ENCODE measurements around the gene FBXW8.

The FBXW8 gene

GRCh38 chr12:116887244-116887643 lies 23.5 kb upstream of the FBXW8 start:
- DNase-seq = no peak

DNA sequence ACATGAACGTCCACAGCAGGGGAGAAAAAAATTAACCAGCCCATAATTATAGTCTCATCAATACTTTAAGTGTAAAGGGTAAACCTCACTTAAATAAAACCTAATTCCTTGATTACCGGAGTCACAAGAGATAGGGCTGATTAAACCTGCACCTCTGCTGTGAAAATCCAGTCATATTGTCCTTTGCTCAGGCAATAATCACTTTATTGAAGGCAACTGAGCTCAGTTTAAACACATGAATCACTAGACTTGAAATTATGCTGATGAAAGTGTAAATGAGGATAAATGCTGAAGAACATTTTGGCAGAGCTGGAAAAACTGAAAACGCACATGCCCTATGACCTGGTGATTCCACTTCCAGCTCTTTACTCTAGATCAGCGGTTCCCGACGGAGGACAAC lies 22.9 kb upstream of the FBXW8 start:
- DNase-seq = no peak

DNA sequence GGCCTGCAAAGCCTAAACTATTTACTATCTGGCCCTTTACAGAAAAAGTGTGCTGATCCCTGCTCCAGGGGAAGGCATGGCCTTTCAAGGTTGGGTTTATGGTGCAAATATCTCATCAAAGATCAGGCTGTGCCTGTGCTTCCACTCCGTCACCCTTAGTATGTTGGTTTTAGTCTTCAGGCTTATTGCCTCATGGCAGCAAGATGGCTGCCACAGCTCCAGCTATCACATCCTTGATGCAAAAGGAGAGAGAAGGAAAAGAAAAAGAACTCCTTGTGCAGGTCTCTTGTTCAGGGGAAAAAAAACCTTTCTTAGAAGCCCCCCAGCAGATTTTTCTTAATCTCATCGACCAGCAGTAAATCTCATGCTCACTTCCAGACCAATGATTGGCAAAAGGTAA lies 20.4 kb upstream of the FBXW8 start:
- DNase-seq = no peak

DNA sequence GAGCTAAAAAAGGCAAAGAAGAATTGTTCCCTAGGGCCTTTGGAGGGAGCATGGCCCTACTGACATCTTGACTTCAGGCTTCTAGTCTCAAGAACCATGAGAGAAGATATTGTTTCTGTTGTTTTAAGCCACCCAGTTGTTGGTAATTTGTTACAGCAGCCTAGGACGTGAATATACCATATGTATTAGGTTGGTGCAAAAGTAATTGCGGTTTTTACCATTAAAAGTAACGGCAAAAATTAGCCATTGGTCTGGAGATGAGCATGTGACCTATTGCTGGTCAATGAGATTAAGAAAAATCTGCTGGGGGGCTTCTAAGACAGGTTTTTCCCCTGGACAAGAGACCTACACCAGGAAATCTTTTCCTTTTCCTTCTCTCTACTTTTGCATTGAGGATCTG lies 19.7 kb upstream of the FBXW8 start:
- no peak for DNase-seq

DNA sequence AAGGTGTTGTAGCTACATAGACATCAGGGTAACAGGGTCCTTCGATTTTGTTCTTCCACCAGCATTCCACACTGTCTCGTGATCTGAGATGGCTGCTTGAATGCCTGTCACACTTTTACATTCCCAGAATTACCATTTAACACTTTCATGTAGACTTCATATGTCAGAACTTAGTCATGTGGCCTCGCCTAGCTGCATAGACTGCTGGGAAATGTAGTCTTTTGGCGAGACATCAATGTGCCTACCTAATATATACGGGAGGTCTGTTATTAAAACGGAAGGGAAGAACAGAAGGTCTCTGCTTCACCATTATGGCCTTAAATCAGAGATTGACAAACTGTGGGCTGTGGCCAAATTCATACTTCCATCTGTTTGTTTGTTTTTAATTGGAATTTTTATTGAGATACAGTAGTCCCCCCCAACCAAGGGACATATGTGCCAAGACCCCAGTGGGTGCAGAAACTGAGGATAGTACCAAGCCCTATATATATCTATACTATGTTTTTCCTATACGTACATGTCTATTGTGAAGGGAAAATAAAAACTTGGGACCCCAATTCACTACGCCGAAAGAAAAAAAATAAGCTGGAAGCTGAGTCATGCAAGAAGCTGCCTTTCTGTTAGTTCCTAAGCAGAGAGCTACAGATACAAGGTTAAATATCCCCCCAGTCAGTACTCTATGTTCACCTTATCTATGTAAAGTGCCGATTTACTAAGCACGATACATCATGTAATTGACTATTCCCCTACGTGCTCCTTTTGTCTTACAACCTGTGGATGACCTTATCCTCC lies 18.2 kb upstream of the FBXW8 start:
- no peak for DNase-seq

- no peak for DNase-seq
Observed at GRCh38 chr12:116894913-116895312, 15.8 kb upstream of the FBXW8 start.

- DNase-seq = no peak
Observed at GRCh38 chr12:116896411-116896924, 14.3 kb upstream of the FBXW8 start.

DNA sequence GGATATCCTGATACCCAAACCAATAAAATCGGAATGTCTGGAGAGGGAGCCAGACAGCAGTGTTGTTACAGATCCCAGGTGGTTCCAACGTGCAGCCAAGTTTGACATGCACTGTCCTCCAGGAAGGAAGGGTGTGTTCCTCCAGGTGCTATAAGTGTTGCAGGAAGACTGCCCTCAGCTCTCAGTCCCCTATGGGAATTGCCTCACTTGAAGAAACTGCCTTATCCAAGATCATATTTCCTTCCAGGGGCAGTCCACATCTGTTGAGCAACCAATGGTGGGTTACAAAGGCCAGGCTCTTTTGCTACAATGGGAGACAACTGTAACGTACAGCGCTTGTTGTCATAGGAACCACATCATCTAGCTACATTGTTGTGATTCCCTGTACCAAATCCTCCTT lies 13.3 kb upstream of the FBXW8 start:
- DNase-seq = no peak

GRCh38 chr12:116898669-116899068 lies 12.1 kb upstream of the FBXW8 start:
- DNase-seq = no peak

DNA sequence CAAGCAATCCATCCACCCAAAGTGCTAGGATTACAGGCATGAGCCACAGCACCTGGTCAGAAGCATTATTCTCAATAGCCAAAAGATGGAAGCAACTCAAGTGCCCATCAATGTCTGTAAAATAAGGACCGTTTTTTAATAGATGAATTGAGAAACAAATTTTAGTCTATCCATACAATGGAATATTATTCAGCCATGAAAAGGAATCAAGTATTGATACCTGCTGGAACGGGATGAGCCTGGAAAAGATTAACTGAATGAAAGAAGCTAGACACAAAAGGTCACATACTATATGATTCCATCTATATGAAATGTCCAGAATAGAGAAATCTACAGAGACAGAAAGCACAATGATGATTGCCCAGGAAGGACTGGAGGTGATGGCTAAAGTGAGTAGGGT lies 9.1 kb upstream of the FBXW8 start:
- DNase-seq = no peak

- no peak for DNase-seq
Observed at GRCh38 chr12:116903818-116904217, 6.9 kb upstream of the FBXW8 start.

DNA sequence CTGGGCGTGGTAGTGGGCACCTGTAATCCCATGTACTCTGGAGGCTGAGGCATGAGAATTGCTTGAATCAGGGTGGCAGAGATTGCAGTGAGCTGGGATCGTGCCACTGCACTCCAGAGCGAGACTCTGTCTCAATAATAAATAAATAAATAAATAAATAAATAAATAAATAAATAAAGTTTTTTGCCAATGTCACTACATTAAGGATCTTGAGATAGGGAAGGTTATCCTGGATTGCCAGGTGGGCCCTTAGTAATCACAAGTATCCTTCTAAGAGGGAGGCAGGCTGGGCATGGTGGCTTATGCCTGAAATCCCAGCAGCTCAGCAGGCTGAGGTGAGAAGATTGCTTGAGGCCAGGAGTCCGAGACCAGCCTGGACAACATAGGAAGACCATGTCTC lies 4.5 kb upstream of the FBXW8 start:
- no peak for DNase-seq

- no peak for DNase-seq
Observed at GRCh38 chr12:116910280-116910644, 488 bp upstream of the FBXW8 start.

- no peak for DNase-seq
Observed at GRCh38 chr12:116915326-116915725, 4.6 kb downstream of the FBXW8 start.

- no peak for DNase-seq
Observed at GRCh38 chr12:116916122-116916521, 5.4 kb downstream of the FBXW8 start.

DNA sequence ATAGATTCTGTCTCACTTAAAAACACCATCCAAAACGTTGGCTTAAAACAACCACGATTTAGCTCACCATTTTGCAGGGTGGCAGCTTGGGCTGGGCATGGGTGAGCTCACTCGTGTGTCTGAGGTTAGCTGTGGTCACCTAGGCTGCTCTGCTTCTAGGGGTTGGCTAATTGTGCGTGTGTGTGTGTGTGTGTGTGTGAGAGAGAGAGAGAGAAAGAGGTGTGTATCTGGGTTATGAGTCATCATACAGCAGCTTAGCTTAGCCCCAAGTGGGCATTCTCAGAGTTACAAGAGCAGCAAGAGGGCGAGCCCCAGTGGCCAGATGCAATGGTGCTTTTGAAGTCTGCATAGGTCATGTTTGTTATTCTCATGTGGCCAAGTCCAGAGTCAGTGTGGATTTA lies 6.0 kb downstream of the FBXW8 start:
- peak; percentile 55 for DNase-seq

- DNase-seq = no peak
Observed at GRCh38 chr12:116918464-116918863, 7.7 kb downstream of the FBXW8 start.

DNA sequence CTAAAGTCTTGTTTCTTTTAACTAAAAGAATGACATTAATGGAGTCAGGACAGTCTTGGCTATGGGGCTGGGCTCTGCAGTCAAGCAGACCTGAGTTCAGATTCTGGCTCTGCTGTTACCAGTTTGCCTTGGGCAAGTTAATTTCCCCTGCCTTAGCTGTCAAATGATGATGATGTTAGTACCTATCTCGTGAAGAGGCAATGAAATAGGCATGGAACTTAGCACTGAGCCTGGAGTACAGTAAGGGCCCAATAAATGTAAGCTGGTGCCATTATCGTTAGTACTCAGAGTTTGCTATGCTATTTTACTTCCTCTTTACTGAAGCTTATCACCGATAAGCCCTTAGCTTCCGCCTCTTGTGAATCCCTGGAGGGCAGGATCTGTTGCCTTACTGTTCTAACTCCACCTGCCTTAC lies 8.5 kb downstream of the FBXW8 start:
- DNase-seq = no peak

DNA sequence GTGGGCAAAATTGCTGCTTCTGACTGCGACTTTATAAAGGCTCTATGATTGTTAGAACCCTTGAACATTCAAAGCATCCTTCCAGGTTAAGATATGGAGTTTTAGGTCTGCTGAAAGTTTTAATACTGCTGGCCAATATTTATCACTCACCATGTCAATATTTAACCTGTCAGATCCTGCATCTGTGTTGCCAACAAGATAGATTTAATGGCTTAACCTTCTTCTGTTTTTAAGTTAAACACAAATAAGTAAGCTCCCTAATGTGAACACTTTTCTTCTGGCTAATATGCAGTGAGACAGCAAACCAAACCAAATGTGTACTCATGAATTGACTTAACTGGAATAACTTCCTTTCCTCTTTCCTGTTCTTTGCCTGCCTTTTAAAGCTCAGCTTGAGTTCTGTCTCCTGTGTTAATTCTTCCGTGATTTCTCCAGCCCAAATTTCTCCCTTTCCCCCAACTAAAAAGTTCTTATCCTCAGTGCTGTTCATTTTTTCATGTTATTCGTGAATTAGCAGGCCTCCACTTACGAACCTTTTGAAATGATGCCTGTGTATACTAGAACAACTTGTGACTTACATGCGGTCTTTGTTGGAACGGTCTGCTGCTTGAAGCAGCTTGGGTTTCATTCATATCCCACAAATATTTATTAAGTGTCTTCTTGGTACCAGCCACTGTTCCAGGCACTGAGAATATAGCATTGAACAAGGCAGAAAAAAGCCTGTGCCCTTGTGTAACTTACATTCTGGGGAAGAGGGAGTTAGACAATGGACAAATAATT lies 9.1 kb downstream of the FBXW8 start:
- no peak for DNase-seq

- DNase-seq = no peak
Observed at GRCh38 chr12:116920939-116921338, 10.2 kb downstream of the FBXW8 start.

DNA sequence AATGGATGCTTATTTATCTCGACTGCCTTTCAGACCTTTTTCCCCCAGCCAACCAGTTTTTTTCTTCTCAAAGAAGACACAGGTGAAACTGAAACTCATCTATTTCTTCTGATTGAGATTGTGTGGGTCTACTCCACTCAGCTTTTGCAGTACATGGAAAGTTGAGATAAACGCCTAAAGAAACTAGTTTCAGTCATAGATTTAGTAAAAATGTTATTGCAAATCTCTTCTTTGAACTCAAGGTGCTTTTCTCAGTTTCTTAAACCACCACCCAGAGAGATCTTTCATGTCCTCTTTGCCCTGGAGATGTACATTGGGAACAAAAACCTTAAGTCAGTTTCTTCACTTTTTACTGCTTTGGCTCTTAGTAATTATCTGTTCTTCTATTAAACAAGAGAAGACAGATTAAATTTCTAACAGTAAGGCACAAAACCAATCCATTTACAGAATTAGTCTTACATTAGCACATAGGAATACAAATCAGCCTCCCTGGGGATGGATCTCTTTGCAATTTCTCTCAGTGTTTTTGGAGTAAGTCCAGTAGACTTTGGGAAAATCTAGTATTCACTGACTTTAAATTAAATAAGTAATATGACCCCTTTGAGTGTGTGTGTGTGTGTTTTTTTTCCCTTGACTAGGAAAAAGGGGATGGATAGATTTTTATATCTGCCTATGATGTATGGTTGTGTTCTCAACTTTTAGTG lies 11.6 kb downstream of the FBXW8 start:
- DNase-seq = no peak

- peak; percentile 56 for DNase-seq
Observed at GRCh38 chr12:116924558-116925453, 14.1 kb downstream of the FBXW8 start.
